MM.1S (cell line): ENCODE data around the gene SYK.

Experiments used
- EZH2 ChIP-seq: fragments of 300-600 bp; sonication (generic); optimal IDR thresholded peaks from 2 replicates; pipeline ENCODE3; 2017; ENCODE audit warnings: low read depth, mild to moderate bottlenecking, antibody characterized with exemption, low read length, mixed read lengths
- EZH2phosphoT487 ChIP-seq: fragments of 300-600 bp; sonication (generic); IDR thresholded peaks from 2 replicates; pipeline ENCODE4 v1.6.1; 2018; ENCODE audit warnings: antibody characterized with exemption, low read length
- TF ChIP-seq, protein P1 (sequence below): fragments of 300-600 bp; sonication (generic); IDR thresholded peaks from 2 replicates; pipeline ENCODE4 v1.5.1; 2016; ENCODE audit warnings: antibody characterized with exemption, low read length, mixed read lengths

DNA sequence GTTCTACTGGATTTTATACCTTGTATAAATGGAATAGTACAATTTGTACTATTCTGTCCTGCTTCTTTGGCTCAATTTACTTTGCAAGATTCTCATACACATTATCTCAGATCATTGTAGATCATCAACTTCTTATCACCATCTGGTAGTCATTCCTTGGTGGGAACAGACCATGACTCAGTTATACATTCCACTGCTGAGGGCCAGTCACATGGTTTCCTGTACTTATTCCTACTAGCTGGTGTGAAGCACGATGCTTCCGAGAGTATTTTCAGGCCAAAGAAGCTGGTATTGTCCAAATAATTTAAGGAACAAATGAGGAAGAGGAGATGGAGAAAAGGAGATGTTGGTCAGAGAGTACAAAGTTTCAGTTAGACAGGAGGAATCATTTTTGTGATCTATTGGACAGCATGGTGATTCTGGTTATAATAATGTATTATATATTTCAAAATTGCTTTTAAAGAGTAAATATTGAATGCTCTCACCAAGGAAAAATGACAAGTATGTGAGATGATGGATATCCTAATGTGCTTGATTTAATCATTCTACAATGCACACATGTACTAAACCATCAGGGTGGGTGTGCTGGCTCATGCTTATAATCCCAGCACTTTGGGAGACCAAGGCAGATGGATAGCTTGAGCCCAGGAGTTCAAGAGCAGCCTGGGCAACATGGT is 124.1 kb downstream of the SYK start:
- TF ChIP-seq, protein P1, sequence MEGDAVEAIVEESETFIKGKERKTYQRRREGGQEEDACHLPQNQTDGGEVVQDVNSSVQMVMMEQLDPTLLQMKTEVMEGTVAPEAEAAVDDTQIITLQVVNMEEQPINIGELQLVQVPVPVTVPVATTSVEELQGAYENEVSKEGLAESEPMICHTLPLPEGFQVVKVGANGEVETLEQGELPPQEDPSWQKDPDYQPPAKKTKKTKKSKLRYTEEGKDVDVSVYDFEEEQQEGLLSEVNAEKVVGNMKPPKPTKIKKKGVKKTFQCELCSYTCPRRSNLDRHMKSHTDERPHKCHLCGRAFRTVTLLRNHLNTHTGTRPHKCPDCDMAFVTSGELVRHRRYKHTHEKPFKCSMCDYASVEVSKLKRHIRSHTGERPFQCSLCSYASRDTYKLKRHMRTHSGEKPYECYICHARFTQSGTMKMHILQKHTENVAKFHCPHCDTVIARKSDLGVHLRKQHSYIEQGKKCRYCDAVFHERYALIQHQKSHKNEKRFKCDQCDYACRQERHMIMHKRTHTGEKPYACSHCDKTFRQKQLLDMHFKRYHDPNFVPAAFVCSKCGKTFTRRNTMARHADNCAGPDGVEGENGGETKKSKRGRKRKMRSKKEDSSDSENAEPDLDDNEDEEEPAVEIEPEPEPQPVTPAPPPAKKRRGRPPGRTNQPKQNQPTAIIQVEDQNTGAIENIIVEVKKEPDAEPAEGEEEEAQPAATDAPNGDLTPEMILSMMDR = no peak
- TF ChIP-seq EZH2 = no peak
- TF ChIP-seq EZH2phosphoT487 = no peak
